ENCODE results near the gene CYP3A7. TPM values are rescaled to one million over a fixed set of nuclear protein-coding genes. Genes with fewer than 3 reads are reported as not detected.
"Not testable (repeated sequence)": the region's sequence is repeated elsewhere in the genome, so short reads cannot be mapped to it uniquely, and the experiment has no call there.

Gene CYP3A7
- total and polyA plus RNA-seq, 4 donors: 0.05 TPM; not detected in 3

DNA sequence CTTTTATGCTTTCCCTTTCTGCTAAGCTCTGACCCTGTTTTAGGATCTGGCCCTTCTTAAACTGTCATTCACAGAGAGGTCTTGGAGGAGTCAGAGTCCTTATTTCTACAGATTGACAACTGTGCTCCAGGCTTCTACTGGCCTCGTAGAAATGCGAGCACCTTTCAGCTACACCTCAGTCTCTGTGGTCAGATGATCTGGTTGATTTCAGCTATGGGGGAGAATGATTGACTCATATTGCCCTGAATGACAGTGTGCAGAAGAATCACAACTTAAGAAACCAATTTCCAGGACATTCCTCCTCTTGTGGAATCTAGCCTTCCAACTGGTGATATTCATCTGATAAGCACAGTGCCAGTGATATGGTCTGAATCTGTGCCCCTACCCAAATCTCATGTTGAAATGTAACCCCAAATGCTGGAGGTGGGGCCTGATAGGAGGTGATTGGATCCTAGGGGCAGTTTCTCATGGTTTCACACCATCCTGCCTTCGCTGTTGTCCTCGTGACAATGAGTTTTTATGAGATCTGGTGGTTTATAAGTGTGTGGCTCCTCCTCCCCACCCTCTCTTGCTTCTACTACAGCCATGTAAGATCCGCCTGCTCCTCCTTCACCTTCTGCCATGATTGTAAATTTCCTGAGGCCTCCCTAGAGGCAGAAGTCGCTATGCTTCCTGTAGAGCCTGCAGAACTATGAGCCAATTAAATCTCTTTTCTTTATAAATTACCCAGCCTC lies 14.0 kb upstream of the CYP3A7 start:
- H3K4me1 ChIP-seq (ENCODE audit: control insufficient read depth in 1 of 2, insufficient read depth in 2 of 2, low read length in 2 of 2): no peaks in the 10 kb centered on the region
- H3K36me3 ChIP-seq (ENCODE audit: control insufficient read depth in 1 of 2, insufficient read depth in 2 of 2, low read length in 1 of 2): no peaks in the 10 kb centered on the region
- H3K27ac ChIP-seq (ENCODE audit: low read depth in 1 of 2, low read length in 2 of 2): no peak overlapping the region
- no peak for ATAC-seq (ENCODE audit: low FRiP score)
- DNase-seq: no peak
- intact Hi-C loops (cut with DNase I): no loop called here
- H3K27me3 ChIP-seq (ENCODE audit: control insufficient read depth in 1 of 2, insufficient read depth in 2 of 2, low read length in 1 of 2): no peaks in the 10 kb centered on the region
- WGBS, 2 donors: 81 to 89% methylated on average over 6 of the region's 6 CpGs
- no peak overlapping the region for H3K4me3 ChIP-seq (ENCODE audit: low read length in 2 of 2)
- H3K9me3 ChIP-seq (ENCODE audit: control insufficient read depth, low read length): peaks cover 2% of the 10 kb centered on the region

DNA sequence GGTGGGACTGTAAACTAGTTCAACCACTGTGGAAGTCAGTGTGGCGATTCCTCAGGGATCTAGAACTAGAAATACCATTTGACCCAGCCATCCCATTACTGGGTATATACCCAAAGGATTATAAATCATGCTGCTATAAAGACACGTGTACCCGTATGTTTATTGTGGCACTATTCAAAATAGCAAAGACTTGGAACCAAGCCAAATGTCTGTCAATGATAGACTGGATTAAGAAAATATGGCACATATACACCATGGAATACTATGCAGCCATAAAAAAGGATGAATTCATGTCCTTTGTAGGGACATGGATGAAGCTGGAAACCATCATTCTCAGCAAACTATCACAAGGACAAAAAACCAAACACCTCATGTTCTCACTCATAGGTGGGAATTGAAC lies 11.9 kb upstream of the CYP3A7 start:
- H3K27ac ChIP-seq (ENCODE audit: low read depth in 1 of 2, low read length in 2 of 2); H3K4me3 ChIP-seq (ENCODE audit: low read length in 2 of 2); ATAC-seq (ENCODE audit: low FRiP score); intact Hi-C loops (cut with DNase I); H3K9me3 ChIP-seq (ENCODE audit: control insufficient read depth, low read length); H3K4me1 ChIP-seq (ENCODE audit: control insufficient read depth in 1 of 2, insufficient read depth in 2 of 2, low read length in 2 of 2); DNase-seq; H3K36me3 ChIP-seq (ENCODE audit: control insufficient read depth in 1 of 2, insufficient read depth in 2 of 2, low read length in 1 of 2); H3K27me3 ChIP-seq (ENCODE audit: control insufficient read depth in 1 of 2, insufficient read depth in 2 of 2, low read length in 1 of 2): not testable (repeated sequence)
- 53 to 54% methylated on average over 2 of the region's 3 CpGs for WGBS, 2 donors

DNA sequence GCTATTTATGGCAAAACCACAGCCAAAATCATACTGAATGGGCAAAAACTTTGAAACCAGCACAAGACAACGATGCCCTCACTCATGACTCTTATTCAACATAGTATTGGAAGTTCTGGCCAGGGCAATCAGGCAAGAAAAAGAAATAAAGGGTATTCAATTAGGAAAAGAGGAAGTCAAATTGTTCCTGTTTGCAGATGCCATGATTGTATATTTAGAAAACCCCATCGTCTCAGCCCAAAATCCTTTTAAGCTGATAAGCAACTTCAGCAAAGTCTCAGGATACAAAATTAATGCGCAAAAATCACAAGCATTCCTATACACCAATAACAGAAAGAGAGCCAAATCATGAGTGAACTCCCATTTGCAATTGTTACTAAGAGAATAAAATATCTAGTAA lies 10.4 kb upstream of the CYP3A7 start:
- intact Hi-C loops (cut with DNase I); H3K36me3 ChIP-seq (ENCODE audit: control insufficient read depth in 1 of 2, insufficient read depth in 2 of 2, low read length in 1 of 2); H3K4me1 ChIP-seq (ENCODE audit: control insufficient read depth in 1 of 2, insufficient read depth in 2 of 2, low read length in 2 of 2); DNase-seq; H3K27ac ChIP-seq (ENCODE audit: low read depth in 1 of 2, low read length in 2 of 2); H3K4me3 ChIP-seq (ENCODE audit: low read length in 2 of 2); ATAC-seq (ENCODE audit: low FRiP score); H3K9me3 ChIP-seq (ENCODE audit: control insufficient read depth, low read length); H3K27me3 ChIP-seq (ENCODE audit: control insufficient read depth in 1 of 2, insufficient read depth in 2 of 2, low read length in 1 of 2): not testable (repeated sequence)
- WGBS, 2 donors: 89% methylated on average over 3 of the region's 3 CpGs

DNA sequence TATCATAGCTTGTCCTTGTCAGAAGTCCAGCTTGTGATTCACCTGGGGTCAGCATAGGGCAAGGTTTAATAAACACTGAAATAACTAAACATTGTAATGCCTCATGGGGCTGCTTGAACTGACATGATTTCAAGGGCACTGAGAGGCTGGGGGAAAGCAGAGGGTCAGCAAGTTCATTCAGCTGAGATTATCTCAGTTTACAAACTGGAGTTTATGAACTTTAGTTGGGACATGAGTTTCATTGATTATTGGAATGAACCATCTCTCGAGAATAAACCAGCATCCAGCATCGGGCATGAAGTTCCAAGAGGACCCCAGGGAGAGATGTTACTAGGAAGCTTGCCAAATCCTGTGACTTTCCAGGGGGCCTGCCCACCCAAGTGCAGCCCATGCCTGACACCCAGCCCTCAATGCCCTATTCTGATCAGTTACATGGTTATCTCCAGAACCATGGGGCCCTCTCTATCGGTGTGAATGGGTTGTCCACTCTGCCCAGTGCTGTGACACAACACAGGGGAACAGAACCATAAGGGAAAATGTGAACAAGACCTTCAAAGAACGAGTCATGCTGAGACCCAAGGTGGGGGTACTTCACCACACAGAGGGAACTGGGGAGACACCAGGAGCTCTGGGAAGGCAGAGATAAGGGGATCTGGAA lies 7.9 kb upstream of the CYP3A7 start:
- WGBS, 2 donors: 74 to 76% methylated on average over 4 of the region's 4 CpGs
- H3K4me3 ChIP-seq (ENCODE audit: low read length in 2 of 2): no peak overlapping the region
- DNase-seq: no peak
- no peak overlapping the region for H3K27ac ChIP-seq (ENCODE audit: low read depth in 1 of 2, low read length in 2 of 2)
- peaks cover 0 to 4% of the 10 kb centered on the region in 2 donors for H3K36me3 ChIP-seq (ENCODE audit: control insufficient read depth in 1 of 2, insufficient read depth in 2 of 2, low read length in 1 of 2)
- no peaks in the 10 kb centered on the region for H3K4me1 ChIP-seq (ENCODE audit: control insufficient read depth in 1 of 2, insufficient read depth in 2 of 2, low read length in 2 of 2)
- no peak for ATAC-seq (ENCODE audit: low FRiP score)
- no peaks in the 10 kb centered on the region for H3K9me3 ChIP-seq (ENCODE audit: control insufficient read depth, low read length)
- no peaks in the 10 kb centered on the region for H3K27me3 ChIP-seq (ENCODE audit: control insufficient read depth in 1 of 2, insufficient read depth in 2 of 2, low read length in 1 of 2)
- intact Hi-C loops (cut with DNase I): no loop called here

DNA sequence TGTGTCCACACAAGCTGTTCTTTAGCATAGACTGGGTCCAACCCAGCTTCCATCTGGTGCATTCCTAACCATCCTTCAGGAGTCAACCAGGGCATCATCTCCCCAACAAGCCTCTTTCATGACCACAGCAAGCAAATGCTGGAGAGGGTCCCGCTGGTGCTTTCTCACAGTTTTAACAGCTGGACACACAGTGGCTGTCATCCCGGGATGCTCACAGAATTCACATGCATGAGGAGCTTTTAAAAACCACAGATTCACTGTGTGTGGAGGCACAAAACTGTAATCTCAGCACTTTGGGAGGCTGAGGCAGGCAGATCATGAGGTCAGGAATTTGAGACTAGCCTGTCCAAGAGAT lies 6.4 kb upstream of the CYP3A7 start:
- H3K36me3 ChIP-seq (ENCODE audit: control insufficient read depth in 1 of 2, insufficient read depth in 2 of 2, low read length in 1 of 2): peaks cover 0 to 4% of the 10 kb centered on the region in 2 donors
- intact Hi-C loops (cut with DNase I): no loop called here
- WGBS, 2 donors: 78 to 80% methylated on average over 2 of the region's 2 CpGs
- ATAC-seq (ENCODE audit: low FRiP score) (no peak), DNase-seq (no peak)
- no peak overlapping the region for H3K4me3 ChIP-seq (ENCODE audit: low read length in 2 of 2)
- H3K27me3 ChIP-seq (ENCODE audit: control insufficient read depth in 1 of 2, insufficient read depth in 2 of 2, low read length in 1 of 2): no peaks in the 10 kb centered on the region
- H3K27ac ChIP-seq (ENCODE audit: low read depth in 1 of 2, low read length in 2 of 2): no peak overlapping the region
- no peaks in the 10 kb centered on the region for H3K9me3 ChIP-seq (ENCODE audit: control insufficient read depth, low read length)
- H3K4me1 ChIP-seq (ENCODE audit: control insufficient read depth in 1 of 2, insufficient read depth in 2 of 2, low read length in 2 of 2): no peaks in the 10 kb centered on the region

DNA sequence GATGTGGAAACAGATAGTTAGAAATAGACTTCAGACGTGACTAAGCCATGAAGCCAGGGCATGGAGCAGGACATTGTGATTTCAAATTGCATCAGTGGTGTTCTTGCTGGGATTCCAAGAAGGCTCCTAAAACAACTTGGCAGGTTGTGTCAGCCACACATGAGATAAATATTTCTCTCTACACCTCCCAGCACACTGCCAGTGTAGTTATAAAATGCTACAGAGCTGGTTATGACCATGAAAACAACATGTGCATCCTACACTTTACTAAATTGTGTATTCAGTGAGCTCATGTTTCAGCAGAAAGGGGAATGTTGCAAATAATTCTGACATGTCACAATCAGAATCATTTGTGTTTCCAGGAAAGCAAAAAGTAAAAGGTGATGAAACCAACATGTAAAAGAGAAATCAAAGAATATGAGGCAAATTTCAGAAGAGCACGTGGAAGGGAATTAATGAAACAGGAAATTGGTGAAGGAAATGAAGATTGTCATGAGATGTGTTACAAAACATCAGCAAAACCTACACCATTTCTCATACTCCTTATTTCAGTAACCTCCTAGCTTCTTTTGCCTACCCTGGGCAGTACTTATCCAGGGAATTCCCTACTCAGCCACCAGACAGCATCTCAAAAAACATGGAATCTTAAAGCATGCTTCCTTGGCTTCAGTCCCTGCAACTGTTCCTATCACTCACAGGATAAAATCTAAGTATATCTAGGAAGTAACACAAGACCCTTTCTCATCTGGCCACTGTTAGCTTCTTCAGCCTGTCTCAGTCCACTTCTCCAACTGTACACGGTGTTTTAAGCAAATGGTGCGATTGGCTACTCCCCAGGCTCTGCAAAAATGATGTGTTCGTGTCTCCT lies 5.8 kb upstream of the CYP3A7 start:
- Histone ChIP-seq H3K4me1 (ENCODE audit: control insufficient read depth in 1 of 2, insufficient read depth in 2 of 2, low read length in 2 of 2) (no peaks in the 10 kb centered on the region), H3K4me3 (ENCODE audit: low read length in 2 of 2) (no peak overlapping the region), H3K9me3 (ENCODE audit: control insufficient read depth, low read length) (no peaks in the 10 kb centered on the region), H3K27ac (ENCODE audit: low read depth in 1 of 2, low read length in 2 of 2) (no peak overlapping the region), H3K27me3 (ENCODE audit: control insufficient read depth in 1 of 2, insufficient read depth in 2 of 2, low read length in 1 of 2) (no peaks in the 10 kb centered on the region), H3K36me3 (ENCODE audit: control insufficient read depth in 1 of 2, insufficient read depth in 2 of 2, low read length in 1 of 2) (peaks cover 0 to 4% of the 10 kb centered on the region in 2 donors)
- ATAC-seq (ENCODE audit: low FRiP score) (no peak), DNase-seq (no peak)
- intact Hi-C loops (cut with DNase I): no loop called here
- WGBS, 2 donors: 69% methylated on average over 5 of the region's 5 CpGs

DNA sequence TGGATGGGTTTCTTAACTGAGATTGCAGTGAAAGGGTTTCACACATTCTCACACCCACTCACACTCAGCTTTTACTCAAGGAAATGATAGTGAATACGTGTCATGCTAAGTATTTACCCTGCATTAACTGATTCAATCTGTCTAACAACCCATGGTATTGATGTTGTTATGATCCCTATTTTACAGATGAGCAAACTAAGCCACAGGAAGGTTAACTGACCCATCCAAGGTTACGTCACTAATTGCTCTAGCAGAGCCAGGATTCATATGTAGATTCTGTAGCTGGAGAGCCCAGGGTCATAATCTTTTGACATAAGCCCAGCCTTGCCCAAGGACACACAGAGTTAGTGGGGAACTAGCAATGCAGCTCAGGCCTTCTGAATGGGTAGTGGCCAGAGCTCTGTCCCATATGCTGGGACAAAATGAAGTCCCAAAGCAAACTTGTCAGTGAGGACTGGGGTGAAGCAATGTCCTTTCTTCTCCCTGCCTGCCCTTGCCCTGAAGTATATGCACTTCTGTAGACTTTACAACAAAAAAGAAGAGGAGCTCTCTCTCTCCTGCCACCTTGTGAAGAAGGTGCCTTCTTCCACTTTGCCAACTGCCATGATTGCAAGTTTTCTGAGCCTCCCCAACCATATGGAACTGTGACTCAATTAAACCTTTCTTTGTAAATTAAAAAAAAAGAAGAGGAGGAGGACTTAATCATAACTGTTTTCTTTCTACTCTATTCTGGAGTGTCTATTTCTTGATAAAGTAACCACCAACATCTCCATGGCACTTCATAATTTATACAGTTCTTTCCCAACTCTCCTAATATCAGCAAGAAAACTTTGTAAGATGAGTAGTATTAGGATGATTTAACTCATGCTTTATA lies 4.9 kb upstream of the CYP3A7 start:
- no peak overlapping the region for H3K4me3 ChIP-seq (ENCODE audit: low read length in 2 of 2)
- no peaks in the 10 kb centered on the region for H3K9me3 ChIP-seq (ENCODE audit: control insufficient read depth, low read length)
- DNase-seq (no peak), ATAC-seq (ENCODE audit: low FRiP score) (no peak)
- H3K4me1 ChIP-seq (ENCODE audit: control insufficient read depth in 1 of 2, insufficient read depth in 2 of 2, low read length in 2 of 2): no peaks in the 10 kb centered on the region
- peaks cover 0 to 4% of the 10 kb centered on the region in 2 donors for H3K36me3 ChIP-seq (ENCODE audit: control insufficient read depth in 1 of 2, insufficient read depth in 2 of 2, low read length in 1 of 2)
- intact Hi-C loops (cut with DNase I): no loop called here
- no peak overlapping the region for H3K27ac ChIP-seq (ENCODE audit: low read depth in 1 of 2, low read length in 2 of 2)
- H3K27me3 ChIP-seq (ENCODE audit: control insufficient read depth in 1 of 2, insufficient read depth in 2 of 2, low read length in 1 of 2): no peaks in the 10 kb centered on the region
- 67 to 76% methylated on average over 2 of the region's 2 CpGs for WGBS, 2 donors

DNA sequence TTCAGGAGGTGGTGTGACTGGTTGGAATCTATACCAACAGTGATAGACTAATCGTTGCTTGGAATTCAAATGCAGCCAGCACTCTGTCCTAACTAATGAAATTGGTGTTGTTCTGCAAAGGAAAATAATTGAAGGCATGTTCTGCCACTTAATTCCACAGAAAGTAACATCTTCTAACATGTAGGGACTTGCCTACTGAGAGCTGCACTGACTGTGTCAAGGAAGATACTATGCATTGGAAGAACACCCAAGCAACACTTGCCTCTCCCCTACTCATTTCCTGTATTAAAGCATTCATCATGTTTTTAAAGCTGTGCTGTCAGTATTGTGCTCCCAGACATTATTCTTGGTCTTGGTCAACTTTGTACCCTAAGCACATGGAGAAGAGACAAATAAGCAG lies 2.7 kb upstream of the CYP3A7 start:
- Histone ChIP-seq H3K27me3 (ENCODE audit: control insufficient read depth in 1 of 2, insufficient read depth in 2 of 2, low read length in 1 of 2) (no peaks in the 10 kb centered on the region), H3K4me3 (ENCODE audit: low read length in 2 of 2) (no peak overlapping the region), H3K36me3 (ENCODE audit: control insufficient read depth in 1 of 2, insufficient read depth in 2 of 2, low read length in 1 of 2) (peaks cover 0 to 6% of the 10 kb centered on the region in 2 donors), H3K9me3 (ENCODE audit: control insufficient read depth, low read length) (no peaks in the 10 kb centered on the region), H3K27ac (ENCODE audit: low read depth in 1 of 2, low read length in 2 of 2) (no peak overlapping the region), H3K4me1 (ENCODE audit: control insufficient read depth in 1 of 2, insufficient read depth in 2 of 2, low read length in 2 of 2) (no peaks in the 10 kb centered on the region)
- no peak for DNase-seq
- no peak for ATAC-seq (ENCODE audit: low FRiP score)
- intact Hi-C loops (cut with DNase I): no loop called here
- 72 to 74% methylated on average over 1 of the region's 1 CpG for WGBS, 2 donors

All from aorta (tissue), 5 donors.